Esophagus muscularis mucosa (tissue), 4 donors: ENCODE measurements around the gene CYP3A4. TPM values are rescaled to one million over a fixed set of nuclear protein-coding genes. Genes with fewer than 3 reads are reported as not detected.
"Not testable (repeated sequence)": the region's sequence is repeated elsewhere in the genome, so short reads cannot be mapped to it uniquely, and the experiment has no call there.

Experiments
- DNase-seq: peaks from one replicate; pipeline ENCODE4 v3.0.0-alpha.2; 2017; ENCODE audit errors: extremely low spot score
- H3K27ac ChIP-seq, 4 donors: fragments of 200-600 bp; sonication (generic); replicated peaks in 1 of 4; 1 replicate in 3 of 4; 2 replicates in 1 of 4; pipeline ENCODE4 v1.5.1; 2016 to 2019; ENCODE audit warnings: mild to moderate bottlenecking in 1 of 4
- H3K27me3 ChIP-seq, 4 donors: fragments of 200-600 bp; sonication (generic); one replicate each; pipeline versions ENCODE4 v1.5.1 to v1.6.0; 2016 to 2019
- H3K36me3 ChIP-seq, 4 donors: fragments of 200-600 bp; sonication (generic); one replicate each; pipeline ENCODE4 v1.5.1; 2016 to 2019
- H3K4me1 ChIP-seq, 4 donors: fragments of 200-600 bp; sonication (generic); one replicate each; pipeline ENCODE4 v1.5.1; 2016 to 2019
- H3K4me3 ChIP-seq, 4 donors: fragments of 200-600 bp; sonication (generic); 1 replicate in 2 of 4; 2 replicates in 2 of 4; pipeline ENCODE4 v1.5.1; 2016 to 2019; ENCODE audit warnings: mild to moderate bottlenecking in 4 of 4, moderate library complexity in 1 of 4
- H3K9me3 ChIP-seq, 4 donors: fragments of 200-600 bp; sonication (generic); 1 replicate in 3 of 4; 2 replicates in 1 of 4; pipeline ENCODE4 v1.5.1; 2016 to 2019
- CTCF ChIP-seq, 3 experiments: fragments of 200-600 bp in 2 of 3; fragments of 450-650 bp in 1 of 3; sonication (generic) in 2 of 3; IDR thresholded peaks; one replicate each; pipeline ENCODE4 v1.5.1; 2017 to 2019; ENCODE audit warnings: antibody characterized with exemption in 3 of 3, mild to moderate bottlenecking in 2 of 3, moderate library complexity in 1 of 3
- EP300 ChIP-seq: sonication (generic); formaldehyde crosslinking; IDR thresholded peaks from one replicate; pipeline ENCODE4 v1.6.1; 2017; ENCODE audit warnings: antibody characterized with exemption
- POLR2A ChIP-seq: fragments of 450-650 bp; IDR thresholded peaks from one replicate; pipeline ENCODE4 v1.6.1; 2017; ENCODE audit warnings: antibody characterized with exemption, moderate library complexity, mild to moderate bottlenecking, low read depth
- POLR2AphosphoS5 ChIP-seq, 2 donors: sonication (generic); formaldehyde crosslinking; IDR thresholded peaks; one replicate each; pipeline ENCODE4 v1.6.1; 2017; ENCODE audit warnings: antibody characterized with exemption in 2 of 2
- WGBS: methylation state at CpG from one replicate; pipeline ENCODE4 v1.1.5; 2018; 5-methylcytosine and 5-hydroxymethylcytosine counted together
- intact Hi-C: fragments of 100-400 bp; cut with DNase I; formaldehyde crosslinking; loops from one replicate; pipeline ENCODE4 v1.15.1; 2023
- total RNA-seq, 4 donors: library from RNA; depleted of rRNA; stranded (reverse); fragments of >200 nt; gene quantifications; one replicate each; pipeline versions ENCODE4 v1.1.0 to v1.2.1, GENCODE V29; 2016

Gene CYP3A4
- total RNA-seq, 4 donors from 2014 or later = not detected

DNA sequence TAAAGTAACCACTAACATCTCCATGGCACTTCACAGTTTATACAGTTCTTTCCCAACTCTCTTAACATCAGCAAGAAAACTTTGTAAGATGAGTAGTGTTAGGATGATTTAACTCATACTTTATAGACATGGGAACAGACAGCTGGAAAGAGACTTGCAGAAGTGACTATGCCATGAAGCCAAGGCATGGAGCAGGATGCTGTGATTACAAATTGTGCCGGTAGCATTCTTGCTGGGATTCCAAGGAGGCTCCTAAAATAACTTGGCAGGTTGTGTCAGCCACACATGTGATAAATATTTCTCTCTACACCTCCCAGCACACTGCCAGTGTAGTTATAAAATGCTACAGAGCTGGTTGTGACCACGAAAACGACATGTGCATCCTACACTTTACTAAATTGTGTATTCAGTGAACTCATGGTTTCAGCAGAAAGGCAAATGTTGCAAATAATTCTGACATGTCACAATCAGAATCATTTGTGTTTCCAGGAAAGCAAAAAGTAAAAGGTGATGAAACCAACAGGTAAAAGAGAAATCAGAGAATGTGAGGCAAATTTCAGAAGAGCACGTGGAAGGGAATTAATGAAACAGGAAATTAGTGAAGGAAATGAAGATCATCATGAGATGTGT lies 5.6 kb upstream of the CYP3A4 start:
- H3K27ac ChIP-seq = no peak overlapping the region
- H3K9me3 ChIP-seq = no peaks in the 10 kb centered on the region
- intact Hi-C loops = no loop called here
- no peak overlapping the region for H3K4me3 ChIP-seq
- no peaks in the 10 kb centered on the region for H3K27me3 ChIP-seq
- no peak for DNase-seq
- H3K36me3 ChIP-seq = no peaks in the 10 kb centered on the region
- WGBS = 59% methylated on average over 4 of the region's 4 CpGs
- TF ChIP-seq CTCF (IDR thresholded peaks at IDR 0.05) = no peak
- no peaks in the 10 kb centered on the region for H3K4me1 ChIP-seq

DNA sequence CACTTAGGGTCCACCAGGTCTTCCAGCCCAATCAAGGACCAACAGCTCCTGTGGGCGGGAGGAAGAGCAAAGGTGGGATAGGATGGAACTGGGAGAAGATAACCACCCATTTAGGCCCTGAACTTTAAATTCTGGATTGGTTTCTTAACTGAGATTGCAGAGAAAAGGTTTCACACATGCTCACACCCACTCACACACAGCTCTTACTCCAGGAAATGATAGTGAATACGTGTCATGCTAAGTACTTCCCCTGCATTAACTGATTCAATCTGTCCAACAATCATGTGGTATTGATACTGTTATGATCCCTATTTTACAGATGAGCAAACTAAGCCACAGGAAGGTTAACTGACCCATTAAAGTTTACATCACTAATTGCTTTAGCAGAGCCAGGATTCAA lies 4.6 kb upstream of the CYP3A4 start:
- H3K4me3 ChIP-seq = no peak overlapping the region
- intact Hi-C loops = no loop called here
- TF ChIP-seq CTCF (IDR thresholded peaks at IDR 0.05) (no peak), POLR2A (no peak), POLR2AphosphoS5 (IDR thresholded peaks at IDR 0.05) (no peak), EP300 (no peak)
- 62% methylated on average over 2 of the region's 2 CpGs for WGBS
- H3K9me3 ChIP-seq = no peaks in the 10 kb centered on the region
- H3K36me3 ChIP-seq = no peaks in the 10 kb centered on the region
- no peaks in the 10 kb centered on the region for H3K27me3 ChIP-seq
- H3K27ac ChIP-seq = no peak overlapping the region
- no peak for DNase-seq
- peaks cover 0 to 3% (median 0%) of the 10 kb centered on the region in 4 donors for H3K4me1 ChIP-seq

DNA sequence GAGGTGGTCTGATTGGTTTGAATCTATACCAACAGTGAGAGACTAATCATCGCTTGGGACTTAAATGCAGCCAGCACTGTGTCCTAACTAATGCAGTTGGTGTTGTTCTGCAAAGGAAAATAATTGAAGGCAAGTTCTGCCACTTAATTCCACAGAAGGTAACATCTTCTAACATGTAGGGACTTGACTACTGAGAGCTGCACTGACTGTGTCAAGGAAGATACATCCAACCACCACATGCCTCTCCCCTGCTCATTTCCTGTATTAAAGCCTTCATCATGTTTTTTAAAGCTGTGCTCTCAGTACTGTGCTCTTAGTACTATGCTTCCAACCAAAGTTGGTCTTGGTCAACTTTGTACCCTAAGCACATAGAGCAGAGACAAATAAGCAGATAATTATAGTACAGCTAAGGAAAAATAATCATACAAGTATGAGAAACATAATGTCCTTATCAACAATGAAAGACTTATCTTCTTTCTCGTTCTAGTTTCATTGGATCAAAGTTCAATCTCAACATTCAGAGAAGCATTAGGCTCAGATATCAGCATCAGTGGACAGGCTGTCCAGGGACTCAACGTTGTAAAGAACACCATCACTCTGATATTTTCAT lies 2.8 kb upstream of the CYP3A4 start:
- DNase-seq = no peak
- 66% methylated on average over 3 of the region's 3 CpGs for WGBS
- intact Hi-C loops = no loop called here

DNA sequence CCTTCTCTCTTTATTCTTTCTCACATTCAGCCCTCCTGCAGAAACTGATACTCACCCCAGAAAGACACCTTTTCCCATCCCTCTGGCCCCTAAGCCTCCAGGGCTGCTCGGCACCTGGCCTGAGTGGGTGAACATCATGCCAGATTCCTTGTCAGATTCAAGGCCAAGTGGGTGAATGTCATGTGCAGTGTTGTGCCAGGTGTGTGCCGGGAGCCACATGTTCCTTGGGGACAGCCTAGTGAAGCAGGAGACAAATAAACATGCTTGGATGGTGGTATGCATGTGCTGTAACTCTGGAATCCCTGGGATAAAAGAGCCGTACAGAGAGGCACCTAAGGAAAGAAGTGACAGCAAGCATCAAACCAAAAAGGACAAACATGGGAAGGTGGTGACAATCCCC lies 1.7 kb upstream of the CYP3A4 start:
- H3K4me1 ChIP-seq, H3K27me3 ChIP-seq, DNase-seq, H3K9me3 ChIP-seq, H3K4me3 ChIP-seq, H3K36me3 ChIP-seq, intact Hi-C loops, H3K27ac ChIP-seq: not testable (repeated sequence)
- WGBS = 63% methylated on average over 3 of the region's 3 CpGs

More for the DNA sequence above, 2.8 kb upstream of the CYP3A4 start:
- Histone ChIP-seq H3K4me1 (peaks cover 0 to 3% (median 0%) of the 10 kb centered on the region in 4 donors), H3K27ac (no peak overlapping the region), H3K36me3 (no peaks in the 10 kb centered on the region), H3K27me3 (no peaks in the 10 kb centered on the region), H3K4me3 (no peak overlapping the region), H3K9me3 (no peaks in the 10 kb centered on the region)
- TF ChIP-seq POLR2A (no peak), POLR2AphosphoS5 (IDR thresholded peaks at IDR 0.05) (no peak), CTCF (IDR thresholded peaks at IDR 0.05) (no peak), EP300 (no peak)

GRCh38 chr7:99782012-99782953 lies 1.7 kb downstream of the CYP3A4 start:
- no peak for DNase-seq
- intact Hi-C loops = no loop called here
- TF ChIP-seq CTCF (IDR thresholded peaks at IDR 0.05) (no peak), EP300 (no peak), POLR2A (no peak), POLR2AphosphoS5 (IDR thresholded peaks at IDR 0.05) (no peak)
- Histone ChIP-seq H3K4me3 (no peak overlapping the region), H3K9me3 (no peaks in the 10 kb centered on the region), H3K4me1 (peaks cover 0 to 3% (median 0%) of the 10 kb centered on the region in 4 donors), H3K27me3 (no peaks in the 10 kb centered on the region), H3K36me3 (no peaks in the 10 kb centered on the region), H3K27ac (no peak overlapping the region)
- 65% methylated on average over 5 of the region's 5 CpGs for WGBS
